PC-9 (cell line): Measurements from ENCODE around the gene PYGO1. TPM values are rescaled to one million over a fixed set of nuclear protein-coding genes. Genes with fewer than 3 reads are reported as not detected.
A peak's percentile ranks its signal among the peaks of the same experiment; 100 is the strongest.

ENCODE experiments used
- BruUV-seq: library from RNA; stranded (reverse); fragments of 400-500 nt; replicated peaks from 2 replicates; lab custom pipeline; 2021; lab: Mats Ljungman, UMichigan
- CTCF ChIA-PET: fragments of 300-600 bp; sonication (Branson Sonifier 250); formaldehyde crosslinking; loops from one replicate; lab custom pipeline; 2022; ENCODE audit warnings: antibody characterized with exemption; lab: Charles Lee
- POLR2A ChIA-PET: fragments of 300-600 bp; sonication (Branson Sonifier 250); formaldehyde crosslinking; loops from one replicate; lab custom pipeline; 2022; ENCODE audit warnings: antibody characterized with exemption; ENCODE audit not compliant: unreplicated experiment; lab: Charles Lee
- DNase-seq, 2 experiments: peaks; one replicate each; pipeline versions ENCODE4 v3.0.0 to v3.0.0-alpha.2; 2015 to 2022; ENCODE audit warnings: mixed read lengths in 1 of 2
- H2AFZ ChIP-seq: fragments of 200-600 bp; sonication (generic); 2 replicates; pipeline ENCODE4 v1.8.1; 2017; ENCODE audit warnings: antibody characterized with exemption
- H3F3A ChIP-seq: fragments of 200-600 bp; sonication (generic); 2 replicates; pipeline ENCODE4 v1.8.1; 2017; ENCODE audit warnings: antibody characterized with exemption, mild to moderate bottlenecking, low read depth; ENCODE audit not compliant: insufficient read depth
- H3K27ac ChIP-seq: fragments of 200-600 bp; sonication (generic); 2 replicates; pipeline ENCODE4 v1.6.1; 2016; ENCODE audit warnings: mixed run types
- H3K27me3 ChIP-seq: fragments of 200-600 bp; sonication (generic); 2 replicates; pipeline ENCODE4 v1.6.1; 2016; ENCODE audit warnings: low read depth, mixed run types; ENCODE audit not compliant: insufficient read depth
- H3K36me3 ChIP-seq: fragments of 200-600 bp; sonication (generic); 2 replicates; pipeline ENCODE4 v1.6.1; 2016; ENCODE audit warnings: low read depth, mixed run types
- H3K4me1 ChIP-seq: fragments of 200-600 bp; sonication (generic); replicated peaks from 2 replicates; pipeline ENCODE4 v1.6.1; 2016; ENCODE audit warnings: mixed run types; ENCODE audit not compliant: insufficient read depth
- H3K4me2 ChIP-seq: fragments of 200-600 bp; sonication (generic); 2 replicates; pipeline ENCODE4 v1.6.1; 2017; ENCODE audit warnings: mixed run types
- H3K4me3 ChIP-seq: fragments of 200-600 bp; sonication (generic); 2 replicates; pipeline ENCODE4 v1.6.1; 2016; ENCODE audit warnings: mixed run types
- H3K79me2 ChIP-seq: fragments of 200-600 bp; sonication (generic); 2 replicates; pipeline ENCODE4 v1.6.1; 2017; ENCODE audit warnings: low read depth, mixed run types
- H3K9me2 ChIP-seq: fragments of 200-600 bp; sonication (generic); 2 replicates; pipeline ENCODE4 v1.8.1; 2017; ENCODE audit warnings: mild to moderate bottlenecking; ENCODE audit not compliant: insufficient read depth
- H3K9me3 ChIP-seq: fragments of 200-600 bp; sonication (generic); 2 replicates; pipeline ENCODE4 v1.8.1; 2016; ENCODE audit warnings: low read depth; ENCODE audit not compliant: insufficient read depth
- H4K20me1 ChIP-seq: fragments of 200-600 bp; sonication (generic); 2 replicates; pipeline ENCODE4 v1.8.1; 2017; ENCODE audit not compliant: insufficient read depth
- EZH2 ChIP-seq: fragments of 200-600 bp; sonication (generic); IDR thresholded peaks from 2 replicates; pipeline ENCODE4 v1.8.0; 2017; ENCODE audit warnings: antibody characterized with exemption, low read depth
- intact Hi-C: fragments of 100-400 bp; cut with micrococcal nuclease; formaldehyde crosslinking; loops from one replicate; pipeline ENCODE4 v1.10.0; 2022; ENCODE audit not compliant: unreplicated experiment
- total RNA-seq: library from RNA; stranded (reverse); gene quantifications from 2 replicates; pipeline ENCODE4 v1.2.3, GENCODE V29; 2021
- TF ChIP-seq, protein P1 (sequence below): fragments of 200-600 bp; sonication (generic); conservative IDR thresholded peaks from 2 replicates; pipeline ENCODE4 v1.6.1; 2017; ENCODE audit warnings: mixed run types, antibody characterized with exemption, mild to moderate bottlenecking, moderate library complexity

The PYGO1 gene
- total RNA-seq, 1 experiment from 2014 or later, result 5.1 TPM

DNA sequence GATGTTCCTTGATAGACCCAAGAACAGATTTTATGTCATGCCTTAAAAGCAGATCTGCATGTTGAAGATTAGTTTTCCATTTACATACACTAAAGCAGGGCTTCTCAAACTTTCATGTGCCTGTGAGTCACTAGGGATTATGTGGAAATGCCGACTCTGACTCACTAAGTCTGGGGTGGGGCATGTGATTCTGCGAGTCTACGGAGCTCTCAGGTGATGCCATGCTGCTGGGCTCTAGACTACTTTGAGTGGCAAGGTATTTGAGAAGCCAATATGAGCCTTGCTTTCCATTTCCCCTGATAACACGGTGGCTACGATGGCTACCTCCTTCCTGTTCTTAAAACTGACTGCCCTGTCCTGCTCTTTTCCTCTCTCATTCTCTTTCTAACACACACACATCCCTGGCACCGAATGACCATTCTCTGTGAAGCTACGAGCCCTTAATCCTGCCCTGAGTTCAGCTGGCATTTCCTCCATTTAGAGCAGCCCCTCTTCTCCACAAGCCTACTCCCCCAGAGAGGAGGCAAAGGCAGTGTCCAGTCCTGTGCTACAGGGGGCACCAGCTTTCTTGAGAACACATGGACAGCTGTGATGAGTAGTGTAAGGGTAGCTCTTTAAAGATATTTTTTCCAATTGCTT, 39.7 kb upstream of the PYGO1 start:
- Histone ChIP-seq H3K36me3 (no peaks in the 10 kb centered on the region), H3F3A (peaks cover 9% of the 10 kb centered on the region; the same call in 1 of the 2 replicates), H3K79me2 (no peaks in the 10 kb centered on the region), H3K4me2 (peak overlapping the region; percentile 58), H2AFZ (peak overlapping the region; percentile 85), H3K9me3 (no peaks in the 10 kb centered on the region), H3K27ac (peak overlapping the region; percentile 86), H3K4me3 (peak overlapping the region; percentile 41; the same call in 1 of the 2 replicates), H3K4me1 (peaks cover 14% of the 10 kb centered on the region), H4K20me1 (no peaks in the 10 kb centered on the region), H3K27me3 (no peaks in the 10 kb centered on the region), H3K9me2 (no peaks in the 10 kb centered on the region)
- no TSS peak for BruUV-seq
- intact Hi-C loops, result loop anchor here (5.0 kb wide), 1 partner anchor 116 kb away; no protein-coding TSS in a partner anchor
- no peak for TF ChIP-seq EZH2
- TF ChIP-seq, protein P1, sequence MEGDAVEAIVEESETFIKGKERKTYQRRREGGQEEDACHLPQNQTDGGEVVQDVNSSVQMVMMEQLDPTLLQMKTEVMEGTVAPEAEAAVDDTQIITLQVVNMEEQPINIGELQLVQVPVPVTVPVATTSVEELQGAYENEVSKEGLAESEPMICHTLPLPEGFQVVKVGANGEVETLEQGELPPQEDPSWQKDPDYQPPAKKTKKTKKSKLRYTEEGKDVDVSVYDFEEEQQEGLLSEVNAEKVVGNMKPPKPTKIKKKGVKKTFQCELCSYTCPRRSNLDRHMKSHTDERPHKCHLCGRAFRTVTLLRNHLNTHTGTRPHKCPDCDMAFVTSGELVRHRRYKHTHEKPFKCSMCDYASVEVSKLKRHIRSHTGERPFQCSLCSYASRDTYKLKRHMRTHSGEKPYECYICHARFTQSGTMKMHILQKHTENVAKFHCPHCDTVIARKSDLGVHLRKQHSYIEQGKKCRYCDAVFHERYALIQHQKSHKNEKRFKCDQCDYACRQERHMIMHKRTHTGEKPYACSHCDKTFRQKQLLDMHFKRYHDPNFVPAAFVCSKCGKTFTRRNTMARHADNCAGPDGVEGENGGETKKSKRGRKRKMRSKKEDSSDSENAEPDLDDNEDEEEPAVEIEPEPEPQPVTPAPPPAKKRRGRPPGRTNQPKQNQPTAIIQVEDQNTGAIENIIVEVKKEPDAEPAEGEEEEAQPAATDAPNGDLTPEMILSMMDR, result no peak
- CTCF ChIA-PET, result interaction anchor here (0.6 to 0.9 kb wide), 4 partner anchors 73 to 802 kb away, joined by 3 to 5 read pairs (median 3); no protein-coding TSS in a partner anchor
- peak; percentile 77 to 94 for DNase-seq
- POLR2A ChIA-PET, result interaction anchor here (0.6 to 0.7 kb wide), 3 partner anchors 11 to 407 kb away, joined by 3 to 14 read pairs (median 3); no protein-coding TSS in a partner anchor

DNA sequence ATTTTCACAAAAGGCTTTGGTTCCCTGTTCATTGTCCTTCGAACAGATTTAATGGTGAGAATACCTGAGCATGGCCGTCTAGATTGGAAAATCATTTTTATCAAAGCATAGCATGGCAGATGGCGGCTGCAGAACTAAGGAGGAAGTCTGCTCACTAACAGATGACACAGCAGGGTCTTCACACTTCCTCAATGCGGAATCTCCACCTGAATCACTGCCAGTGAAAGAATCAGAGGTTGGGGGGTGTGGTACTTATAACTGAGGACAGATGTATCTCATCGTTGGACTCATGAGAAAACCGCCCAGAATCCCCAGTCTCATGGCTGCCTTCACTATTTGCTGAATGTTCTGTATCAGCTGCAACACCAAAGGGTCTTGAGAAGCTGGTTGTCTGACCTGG, 31.6 kb upstream of the PYGO1 start:
- intact Hi-C loops, result no loop called here
- Histone ChIP-seq H3K4me1 (no peaks in the 10 kb centered on the region), H3F3A (no peaks in the 10 kb centered on the region), H3K79me2 (no peaks in the 10 kb centered on the region), H3K9me2 (no peaks in the 10 kb centered on the region), H3K9me3 (no peaks in the 10 kb centered on the region), H3K27me3 (no peaks in the 10 kb centered on the region), H3K27ac (no peak overlapping the region), H3K4me2 (no peak overlapping the region), H3K4me3 (no peak overlapping the region), H3K36me3 (no peaks in the 10 kb centered on the region), H4K20me1 (no peaks in the 10 kb centered on the region), H2AFZ (no peak overlapping the region)
- no peak for TF ChIP-seq EZH2
- TF ChIP-seq, protein P1, result no peak
- no peak for DNase-seq
- ChIA-PET CTCF (no interaction called here), POLR2A (no interaction called here)
- no TSS peak for BruUV-seq

- H3K36me3 ChIP-seq, result no peaks in the 10 kb centered on the region
- H3F3A ChIP-seq, result no peaks in the 10 kb centered on the region
- no peak overlapping the region for H3K27ac ChIP-seq
- H3K9me3 ChIP-seq, result no peaks in the 10 kb centered on the region
- POLR2A ChIA-PET, result no interaction called here
- H4K20me1 ChIP-seq, result no peaks in the 10 kb centered on the region
- H3K27me3 ChIP-seq, result no peaks in the 10 kb centered on the region
- CTCF ChIA-PET, result no interaction called here
- BruUV-seq, result no TSS peak
- no peaks in the 10 kb centered on the region for H3K9me2 ChIP-seq
- H3K79me2 ChIP-seq, result no peaks in the 10 kb centered on the region
- H3K4me3 ChIP-seq, result no peak overlapping the region
- H3K4me1 ChIP-seq, result no peaks in the 10 kb centered on the region
- TF ChIP-seq EZH2, result no peak
- TF ChIP-seq, protein P1, result no peak
- H2AFZ ChIP-seq, result no peak overlapping the region
- DNase-seq, result no peak
- H3K4me2 ChIP-seq, result no peak overlapping the region
- intact Hi-C loops, result no loop called here
These were observed 30.2 kb upstream of the PYGO1 start for GRCh38 chr15:55618387-55618786.
